ENCODE results near the gene FER.
"Not testable (repeated sequence)": the region's sequence is repeated elsewhere in the genome, so short reads cannot be mapped to it uniquely, and the experiment has no call there.

FER gene

GRCh38 chr5:109164001-109164400 is 416.3 kb downstream of the FER start:
- Histone ChIP-seq H3K27ac (ENCODE audit: low read length) (peak overlapping the region; percentile 28; the same call in 1 of the 2 replicates), H3K9ac (ENCODE audit: low read length) (no peak overlapping the region)

GRCh38 chr5:109167586-109167985 is 419.9 kb downstream of the FER start:
- peaks cover 32% of the 10 kb centered on the region for H3K27me3 ChIP-seq (ENCODE audit: low read depth, low read length)
- no peak overlapping the region for H2AFZ ChIP-seq (ENCODE audit: low read depth, low read length)
- H3K79me2 ChIP-seq (ENCODE audit: low read length): no peaks in the 10 kb centered on the region
- H3K4me2 ChIP-seq (ENCODE audit: low read length): no peak overlapping the region
- H3K9me3 ChIP-seq (ENCODE audit: insufficient read depth, low read length): no peaks in the 10 kb centered on the region
- TF ChIP-seq EZH2phosphoT487 (IDR thresholded peaks at IDR 0.05; ENCODE audit: low read depth) (no peak), CTCF (IDR thresholded peaks at IDR 0.05; ENCODE audit: low read depth, low read length) (no peak)
- peaks cover 4% of the 10 kb centered on the region for H4K20me1 ChIP-seq (ENCODE audit: insufficient read depth, low read length)
- H3K9ac ChIP-seq (ENCODE audit: low read length): no peak overlapping the region
- no peaks in the 10 kb centered on the region for H3K36me3 ChIP-seq (replicated peaks; ENCODE audit: low read depth, low read length)
- H3K4me1 ChIP-seq (ENCODE audit: low read length): peaks cover 40% of the 10 kb centered on the region
- H3K4me3 ChIP-seq (ENCODE audit: low read length): no peak overlapping the region
- no peak overlapping the region for H3K27ac ChIP-seq (ENCODE audit: low read length)

More at GRCh38 chr5:109164001-109164400, 416.3 kb downstream of the FER start:
- Histone ChIP-seq H3K36me3 (replicated peaks; ENCODE audit: low read depth, low read length) (no peaks in the 10 kb centered on the region), H2AFZ (ENCODE audit: low read depth, low read length) (no peak overlapping the region), H4K20me1 (ENCODE audit: insufficient read depth, low read length) (peaks cover 27% of the 10 kb centered on the region), H3K4me1 (ENCODE audit: low read length) (peaks cover 40% of the 10 kb centered on the region), H3K79me2 (ENCODE audit: low read length) (no peaks in the 10 kb centered on the region), H3K9me3 (ENCODE audit: insufficient read depth, low read length) (no peaks in the 10 kb centered on the region), H3K4me3 (ENCODE audit: low read length) (peak overlapping the region; percentile 30; the same call in 1 of the 2 replicates), H3K27me3 (ENCODE audit: low read depth, low read length) (peaks cover 55% of the 10 kb centered on the region), H3K4me2 (ENCODE audit: low read length) (peak overlapping the region; percentile 72)
- TF ChIP-seq EZH2phosphoT487 (IDR thresholded peaks at IDR 0.05; ENCODE audit: low read depth): no peak
- TF ChIP-seq CTCF (IDR thresholded peaks at IDR 0.05; ENCODE audit: low read depth, low read length): no peak

- Histone ChIP-seq H3K36me3 (replicated peaks; ENCODE audit: low read depth, low read length) (no peaks in the 10 kb centered on the region), H3K4me1 (ENCODE audit: low read length) (peaks cover 34% of the 10 kb centered on the region), H3K4me3 (ENCODE audit: low read length) (no peak overlapping the region), H3K79me2 (ENCODE audit: low read length) (no peaks in the 10 kb centered on the region), H3K27ac (ENCODE audit: low read length) (no peak overlapping the region), H3K27me3 (ENCODE audit: low read depth, low read length) (peaks cover 27% of the 10 kb centered on the region), H3K9ac (ENCODE audit: low read length) (no peak overlapping the region), H3K4me2 (ENCODE audit: low read length) (no peak overlapping the region), H3K9me3 (ENCODE audit: insufficient read depth, low read length) (no peaks in the 10 kb centered on the region), H2AFZ (ENCODE audit: low read depth, low read length) (no peak overlapping the region), H4K20me1 (ENCODE audit: insufficient read depth, low read length) (peaks cover 4% of the 10 kb centered on the region)
- no peak for TF ChIP-seq CTCF (IDR thresholded peaks at IDR 0.05; ENCODE audit: low read depth, low read length)
- TF ChIP-seq EZH2phosphoT487 (IDR thresholded peaks at IDR 0.05; ENCODE audit: low read depth): no peak
These were observed 420.5 kb downstream of the FER start for GRCh38 chr5:109168151-109168550.

- Histone ChIP-seq H3K9ac (ENCODE audit: low read length) (no peak overlapping the region), H3K4me2 (ENCODE audit: low read length) (peak overlapping the region; percentile 28; the same call in 1 of the 2 replicates)
- TF ChIP-seq CTCF (IDR thresholded peaks at IDR 0.05; ENCODE audit: low read depth, low read length): no peak
- TF ChIP-seq EZH2phosphoT487 (IDR thresholded peaks at IDR 0.05; ENCODE audit: low read depth): no peak
These were observed 423.1 kb downstream of the FER start for GRCh38 chr5:109170629-109171350.

GRCh38 chr5:109171437-109172073 is 423.9 kb downstream of the FER start:
- not testable (repeated sequence) for H3K9me3 ChIP-seq (ENCODE audit: insufficient read depth, low read length); H3K27ac ChIP-seq (ENCODE audit: low read length); H3K79me2 ChIP-seq (ENCODE audit: low read length); H3K36me3 ChIP-seq (replicated peaks; ENCODE audit: low read depth, low read length); H3K4me3 ChIP-seq (ENCODE audit: low read length); H3K9ac ChIP-seq (ENCODE audit: low read length); H4K20me1 ChIP-seq (ENCODE audit: insufficient read depth, low read length); H2AFZ ChIP-seq (ENCODE audit: low read depth, low read length)
- Histone ChIP-seq H3K4me1 (ENCODE audit: low read length) (peaks cover 12% of the 10 kb centered on the region), H3K4me2 (ENCODE audit: low read length) (peak overlapping the region; percentile 28; the same call in 1 of the 2 replicates), H3K27me3 (ENCODE audit: low read depth, low read length) (peaks cover 11% of the 10 kb centered on the region)

More at GRCh38 chr5:109170629-109171350, 423.1 kb downstream of the FER start:
- no peaks in the 10 kb centered on the region for H3K36me3 ChIP-seq (replicated peaks; ENCODE audit: low read depth, low read length)
- H3K4me3 ChIP-seq (ENCODE audit: low read length): no peak overlapping the region
- peaks cover 12% of the 10 kb centered on the region for H3K4me1 ChIP-seq (ENCODE audit: low read length)
- H3K79me2 ChIP-seq (ENCODE audit: low read length): no peaks in the 10 kb centered on the region
- H3K27me3 ChIP-seq (ENCODE audit: low read depth, low read length): peaks cover 19% of the 10 kb centered on the region
- no peak overlapping the region for H3K27ac ChIP-seq (ENCODE audit: low read length)
- no peaks in the 10 kb centered on the region for H3K9me3 ChIP-seq (ENCODE audit: insufficient read depth, low read length)
- no peak overlapping the region for H2AFZ ChIP-seq (ENCODE audit: low read depth, low read length)
- H4K20me1 ChIP-seq (ENCODE audit: insufficient read depth, low read length): no peaks in the 10 kb centered on the region; the same call in 1 of the 2 replicates
